Measurements from ENCODE around the gene NECAP2. TPM values are rescaled to one million over a fixed set of nuclear protein-coding genes. Genes with fewer than 3 reads are reported as not detected.

Gene NECAP2
- total RNA-seq, 4 donors from 2014 or later, result 32.1 to 53.1 (median 38.6) TPM

DNA sequence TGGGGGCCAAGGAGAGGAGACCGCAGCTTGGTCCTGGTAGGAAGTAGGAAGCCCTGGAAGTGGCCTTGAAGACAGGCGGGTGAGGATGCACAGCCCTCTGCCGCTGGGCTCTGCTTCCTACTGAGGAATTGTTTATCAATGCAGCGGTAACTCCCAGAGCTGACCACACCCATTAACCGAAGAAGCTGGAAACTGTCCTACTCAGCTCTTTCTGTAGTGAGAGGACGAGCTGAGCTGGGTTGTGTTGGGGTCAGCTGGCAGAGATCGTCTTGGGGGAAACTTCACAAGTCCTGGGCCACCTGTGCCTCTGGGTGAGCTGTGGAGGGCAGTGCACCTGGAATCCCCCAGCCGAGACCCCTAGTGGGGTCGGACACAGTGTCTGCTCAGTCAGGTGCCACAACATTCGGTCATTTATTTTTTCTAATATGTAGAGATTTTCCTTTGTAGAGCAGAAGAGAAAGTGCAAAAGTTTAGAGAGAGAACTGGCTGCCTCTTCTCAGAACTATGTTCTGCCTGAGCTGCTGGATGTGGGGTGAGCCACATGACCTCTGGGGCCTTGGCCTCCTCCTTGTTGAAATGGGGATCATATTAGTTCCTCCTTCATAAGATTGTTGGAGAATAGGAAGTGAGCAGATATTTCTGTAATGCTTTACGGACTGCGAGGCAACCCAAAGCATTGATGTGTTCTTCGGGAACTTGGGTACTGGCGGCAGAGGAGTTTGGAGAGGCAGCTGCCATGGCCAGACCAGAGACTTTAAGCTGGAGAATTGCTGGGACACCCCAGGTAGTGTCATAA is 3.6 kb downstream of the NECAP2 start:
- DNase-seq, result no peak
- Histone ChIP-seq H3K36me3 (peaks cover 0 to 49% (median 0%) of the 10 kb centered on the region in 3 donors), H3K9me3 (no peaks in the 10 kb centered on the region), H3K4me1 (peaks cover 0 to 18% (median 5%) of the 10 kb centered on the region in 4 donors), H3K4me3 (no peak overlapping the region), H3K27ac (peak overlapping the region in 2 of 4 donors; percentile 12 to 19), H3K27me3 (no peaks in the 10 kb centered on the region)
- TF ChIP-seq POLR2A (IDR thresholded peaks at IDR 0.05), result no peak
- TF ChIP-seq, protein P1, sequence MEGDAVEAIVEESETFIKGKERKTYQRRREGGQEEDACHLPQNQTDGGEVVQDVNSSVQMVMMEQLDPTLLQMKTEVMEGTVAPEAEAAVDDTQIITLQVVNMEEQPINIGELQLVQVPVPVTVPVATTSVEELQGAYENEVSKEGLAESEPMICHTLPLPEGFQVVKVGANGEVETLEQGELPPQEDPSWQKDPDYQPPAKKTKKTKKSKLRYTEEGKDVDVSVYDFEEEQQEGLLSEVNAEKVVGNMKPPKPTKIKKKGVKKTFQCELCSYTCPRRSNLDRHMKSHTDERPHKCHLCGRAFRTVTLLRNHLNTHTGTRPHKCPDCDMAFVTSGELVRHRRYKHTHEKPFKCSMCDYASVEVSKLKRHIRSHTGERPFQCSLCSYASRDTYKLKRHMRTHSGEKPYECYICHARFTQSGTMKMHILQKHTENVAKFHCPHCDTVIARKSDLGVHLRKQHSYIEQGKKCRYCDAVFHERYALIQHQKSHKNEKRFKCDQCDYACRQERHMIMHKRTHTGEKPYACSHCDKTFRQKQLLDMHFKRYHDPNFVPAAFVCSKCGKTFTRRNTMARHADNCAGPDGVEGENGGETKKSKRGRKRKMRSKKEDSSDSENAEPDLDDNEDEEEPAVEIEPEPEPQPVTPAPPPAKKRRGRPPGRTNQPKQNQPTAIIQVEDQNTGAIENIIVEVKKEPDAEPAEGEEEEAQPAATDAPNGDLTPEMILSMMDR (IDR thresholded peaks at IDR 0.05), result no peak

DNA sequence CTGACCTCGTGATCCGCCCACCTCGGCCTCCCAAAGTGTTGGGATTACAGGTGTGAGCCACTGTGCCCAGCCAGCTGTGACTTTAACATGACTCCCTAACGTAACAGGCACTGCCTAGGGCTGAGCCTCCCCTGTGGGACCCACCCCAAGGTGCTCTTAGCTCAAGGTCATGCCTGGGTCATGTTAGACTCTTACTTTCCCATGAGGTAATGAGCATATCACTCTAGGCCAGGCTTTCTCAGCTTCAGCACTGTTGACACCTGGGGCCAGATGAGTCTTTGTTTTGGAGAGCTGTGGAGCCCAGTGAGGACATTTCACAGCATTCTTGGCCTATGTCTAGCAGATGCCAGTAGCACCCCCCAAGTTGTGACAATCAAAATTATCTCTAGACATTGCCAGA is 4.5 kb downstream of the NECAP2 start:
- Histone ChIP-seq H3K4me3 (no peak overlapping the region), H3K27ac (no peak overlapping the region), H3K4me1 (peaks cover 0 to 18% (median 4%) of the 10 kb centered on the region in 4 donors), H3K27me3 (no peaks in the 10 kb centered on the region), H3K9me3 (no peaks in the 10 kb centered on the region), H3K36me3 (peaks cover 0 to 58% (median 0%) of the 10 kb centered on the region in 3 donors)
- TF ChIP-seq, protein P1 (IDR thresholded peaks at IDR 0.05), result no peak
- TF ChIP-seq POLR2A (IDR thresholded peaks at IDR 0.05), result no peak
- DNase-seq, result no peak

DNA sequence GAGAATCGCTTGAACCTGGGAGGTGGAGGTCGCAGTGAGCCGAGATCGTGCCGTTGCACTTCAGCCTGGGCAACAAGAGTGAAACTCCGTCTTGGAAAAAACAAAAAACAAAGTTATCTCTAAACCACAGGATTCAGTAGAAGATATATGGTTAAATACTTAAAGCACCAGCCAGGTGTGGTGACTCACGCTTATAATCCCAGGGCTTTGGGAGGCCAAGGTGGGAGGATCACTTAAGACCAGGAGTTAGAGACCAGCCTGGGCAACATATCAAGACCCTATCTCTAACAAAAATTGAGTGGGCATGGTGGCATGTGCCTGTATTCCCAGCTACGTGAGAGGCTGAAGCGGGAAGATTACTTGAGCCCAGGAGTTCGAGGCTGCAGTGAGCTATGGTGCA is 5.6 kb downstream of the NECAP2 start:
- H3K4me1 ChIP-seq, result peaks cover 0 to 17% (median 3%) of the 10 kb centered on the region in 4 donors
- no peak overlapping the region for H3K27ac ChIP-seq
- no peaks in the 10 kb centered on the region for H3K27me3 ChIP-seq
- no peaks in the 10 kb centered on the region for H3K9me3 ChIP-seq
- DNase-seq, result no peak
- peaks cover 0 to 66% (median 0%) of the 10 kb centered on the region in 3 donors for H3K36me3 ChIP-seq
- TF ChIP-seq POLR2A (IDR thresholded peaks at IDR 0.05), result no peak
- TF ChIP-seq, protein P1 (IDR thresholded peaks at IDR 0.05), result no peak
- no peak overlapping the region for H3K4me3 ChIP-seq

DNA sequence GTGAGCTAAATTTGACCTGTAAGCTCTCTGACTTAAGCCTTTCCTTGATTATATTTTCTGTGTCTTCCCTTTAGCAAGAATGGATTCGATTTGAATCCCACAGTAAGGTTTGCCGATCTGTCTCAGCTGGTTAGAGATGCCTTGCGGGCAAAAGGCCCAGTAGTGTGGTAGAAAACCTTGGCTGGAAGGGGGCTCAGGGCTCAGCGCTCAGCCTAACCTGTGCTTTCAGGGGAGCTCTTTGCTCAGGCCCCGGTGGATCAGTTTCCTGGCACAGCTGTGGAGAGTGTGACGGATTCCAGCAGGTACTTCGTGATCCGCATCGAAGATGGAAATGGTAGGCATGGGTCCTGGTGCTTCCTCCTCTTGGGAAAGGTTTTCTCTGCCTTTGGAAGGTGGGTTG is 7.1 kb downstream of the NECAP2 start:
- peaks cover 0 to 81% (median 0%) of the 10 kb centered on the region in 3 donors for H3K36me3 ChIP-seq
- TF ChIP-seq, protein P1 (IDR thresholded peaks at IDR 0.05), result no peak
- no peak for TF ChIP-seq POLR2A (IDR thresholded peaks at IDR 0.05)

DNA sequence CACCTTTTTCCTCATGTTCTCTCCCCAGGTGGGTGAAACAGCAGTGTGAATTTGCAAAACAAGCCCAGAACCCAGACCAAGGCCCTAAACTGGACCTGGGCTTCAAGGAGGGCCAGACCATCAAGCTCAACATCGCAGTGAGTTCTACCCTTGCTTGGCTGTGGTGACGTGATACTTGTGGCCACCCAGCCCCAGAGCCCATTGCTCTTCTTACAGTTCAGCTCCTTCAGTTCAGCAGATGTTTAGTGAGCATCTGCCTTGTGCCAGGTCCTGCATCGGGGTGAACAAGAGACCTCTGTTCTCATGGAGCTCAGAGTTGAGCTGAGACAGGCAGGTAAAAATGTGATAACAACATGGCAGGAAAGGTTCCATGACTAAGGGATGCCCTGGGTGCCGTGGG is 8.5 kb downstream of the NECAP2 start:
- TF ChIP-seq, protein P1 (IDR thresholded peaks at IDR 0.05), result no peak
- no peak for TF ChIP-seq POLR2A (IDR thresholded peaks at IDR 0.05)
- Histone ChIP-seq H3K27ac (no peak overlapping the region), H3K27me3 (no peaks in the 10 kb centered on the region), H3K4me3 (no peak overlapping the region), H3K4me1 (no peaks in the 10 kb centered on the region), H3K9me3 (no peaks in the 10 kb centered on the region), H3K36me3 (peaks cover 0 to 88% (median 0%) of the 10 kb centered on the region in 3 donors)
- DNase-seq, result no peak

More for the DNA sequence above, 7.1 kb downstream of the NECAP2 start:
- no peak for DNase-seq
- Histone ChIP-seq H3K9me3 (no peaks in the 10 kb centered on the region), H3K27ac (no peak overlapping the region), H3K27me3 (no peaks in the 10 kb centered on the region), H3K4me1 (peaks cover 0 to 1% (median 0%) of the 10 kb centered on the region in 4 donors), H3K4me3 (no peak overlapping the region)
